Right lobe of liver (tissue), 4 donors: ENCODE results near the gene EXOSC5.

Source experiments
- CTCF ChIP-seq, 4 donors: fragments of 200-600 bp in 3 of 4; fragments of 450-650 bp in 1 of 4; IDR thresholded peaks; one replicate each; pipeline versions ENCODE4 v1.5.1 to v1.8.0; 2016 to 2022; ENCODE audit warnings: antibody characterized with exemption in 4 of 4, mild to moderate bottlenecking in 2 of 4
- POLR2A ChIP-seq: fragments of 450-650 bp; IDR thresholded peaks from one replicate; pipeline ENCODE4 v1.6.1; 2017; ENCODE audit warnings: antibody characterized with exemption, mild to moderate bottlenecking
- donor health status: DM: no; HTN: no; CAD: no.
- donor health status: DM: no; HTN: no; CAD: no.
- donor health status: DM: no; HTN: yes; CAD: no.

- TF ChIP-seq CTCF (IDR thresholded peaks at IDR 0.05) (no peak), POLR2A (no peak)
Observed at GRCh38 chr19:41398598-41398997, 1.4 kb upstream of the EXOSC5 start.
